ENCODE data around the gene OR6B3. TPM values are rescaled to one million over a fixed set of nuclear protein-coding genes. Genes with fewer than 3 reads are reported as not detected.

The OR6B3 gene
- total and polyA plus RNA-seq, 2 of the 8 experiments (the other 6 are each of a cell fraction or from before 2014, with no cell fraction given), result not detected

DNA sequence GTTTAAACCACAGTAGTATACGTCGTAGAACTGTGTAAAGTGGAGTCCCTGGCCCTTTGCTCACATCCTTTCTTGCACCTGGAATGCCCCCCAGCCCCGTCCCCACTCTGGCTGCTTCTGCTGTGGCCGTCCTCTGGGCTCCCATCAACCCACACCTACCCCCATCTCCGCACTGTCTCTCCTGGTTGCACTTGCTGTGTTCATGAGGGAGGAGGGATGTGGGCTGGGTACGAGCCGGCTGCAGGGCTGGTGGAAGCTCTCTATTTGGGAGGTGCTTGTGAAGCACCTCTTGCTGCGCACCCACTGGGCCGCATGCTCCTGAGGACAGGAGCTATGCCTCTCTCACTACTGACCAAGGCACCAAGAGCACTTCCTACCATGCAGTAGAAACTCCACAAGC is 5.1 kb downstream of the OR6B3 start:
- H4K91ac ChIP-seq (replicated peaks; ENCODE audit: insufficient read length, low read length), result no peak overlapping the region
- no peak overlapping the region for H2BK15ac ChIP-seq (ENCODE audit: low read length)
- WGBS, 2 experiments (ENCODE audit: extremely low coverage in 1 of 2, insufficient coverage in 1 of 2, insufficient read length in 1 of 2, insufficient replicate concordance in 2 of 2, low coverage in 1 of 2, low lambda C conversion rate in 2 of 2, missing lambda C conversion rate in 1 of 2), result 93% methylated on average over 9 of the region's 9 CpGs; no CpG with 5 or more reads in 1 of the 2 experiments
- no peak overlapping the region for H4K5ac ChIP-seq (ENCODE audit: insufficient read length, low read depth, low read length)
- H2AFZ ChIP-seq (ENCODE audit: low read length), result peak overlapping the region; percentile 67; the same call in 1 of the 2 replicates
- H3K36me3 ChIP-seq (ENCODE audit: control insufficient read depth in 2 of 4, insufficient read depth in 4 of 4, low read length in 3 of 4), result no peaks in the 10 kb centered on the region
- ChIA-PET POLR2A (ENCODE audit: partially characterized antibody) (no interaction called here), CTCF (ENCODE audit: partially characterized antibody) (interaction anchor here (0.6 kb wide), 1 partner anchor 625 kb away, joined by 4 read pairs; no protein-coding TSS in a partner anchor)
- no peaks in the 10 kb centered on the region for H3K23me2 ChIP-seq (ENCODE audit: low read depth, low read length)
- no peaks in the 10 kb centered on the region for H3K4me1 ChIP-seq (replicated peaks in 1 of 4; ENCODE audit: control insufficient read depth in 3 of 4, insufficient read depth in 4 of 4, low read length in 3 of 4)
- no peaks in the 10 kb centered on the region for H4K20me1 ChIP-seq (replicated peaks in 1 of 2; ENCODE audit: control insufficient read depth in 1 of 2, insufficient read depth in 2 of 2, low read length in 2 of 2)
- H3K79me1 ChIP-seq (ENCODE audit: low read depth, low read length), result no peaks in the 10 kb centered on the region
- no peak overlapping the region for H3K4me3 ChIP-seq (ENCODE audit: extremely low read depth in 1 of 4, insufficient read depth in 2 of 4, low read depth in 3 of 4, low read length in 4 of 4)
- H3K79me2 ChIP-seq (ENCODE audit: control insufficient read depth in 1 of 2, insufficient read depth in 2 of 2, low read length in 2 of 2), result no peaks in the 10 kb centered on the region
- H2BK120ac ChIP-seq (replicated peaks; ENCODE audit: low read depth, low read length), result no peak overlapping the region
- H2AK5ac ChIP-seq (ENCODE audit: low read depth, low read length), result no peak overlapping the region
- H3K14ac ChIP-seq (ENCODE audit: insufficient read length), result no peak overlapping the region
- H3K18ac ChIP-seq (ENCODE audit: extremely low read depth, low read length), result no peak overlapping the region
- no peak overlapping the region for H2BK5ac ChIP-seq (ENCODE audit: low read depth, low read length)
- H4K8ac ChIP-seq (ENCODE audit: extremely low read depth, insufficient read depth, low read length), result 0 out of 2 replicates have a peak overlapping the region, but pooled peaks have one; percentile 79
- peaks cover 0 to 4% of the 10 kb centered on the region in 2 experiments; a peak in 1 of 4 replicates for H3K9me3 ChIP-seq (ENCODE audit: insufficient read depth in 2 of 2, low read depth in 1 of 2, low read length in 1 of 2)
- H3K4ac ChIP-seq (replicated peaks; ENCODE audit: insufficient read length, low read depth, low read length), result no peak overlapping the region
- TF ChIP-seq RNF2 (IDR thresholded peaks at IDR 0.05; ENCODE audit: borderline replicate concordance, low read depth, low read length, missing control alignments, poor library complexity, severe bottlenecking) (no peak), SIRT6 (IDR thresholded peaks at IDR 0.05; ENCODE audit: low read length) (no peak), EGR1 (IDR thresholded peaks at IDR 0.05; ENCODE audit: borderline replicate concordance, low read depth, low read length) (no peak), POLR2AphosphoS5 (IDR thresholded peaks at IDR 0.05; ENCODE audit: low read depth, low read length) (no peak), CBX8 (IDR thresholded peaks at IDR 0.05; ENCODE audit: borderline replicate concordance, low read depth, low read length) (no peak), FOSL1 (IDR thresholded peaks at IDR 0.05; ENCODE audit: insufficient read depth, low read depth, low read length) (no peak), YY1 (IDR thresholded peaks at IDR 0.05; ENCODE audit: low read depth, low read length) (no peak), CEBPB (IDR thresholded peaks at IDR 0.05; ENCODE audit: low read depth, low read length) (no peak), POLR2A (IDR thresholded peaks at IDR 0.05; ENCODE audit: control extremely low read depth in 1 of 2, low read depth in 2 of 2, low read length in 2 of 2) (no peak), BACH1 (IDR thresholded peaks at IDR 0.05; ENCODE audit: low read length) (no peak)
- TF ChIP-seq, protein P1, sequence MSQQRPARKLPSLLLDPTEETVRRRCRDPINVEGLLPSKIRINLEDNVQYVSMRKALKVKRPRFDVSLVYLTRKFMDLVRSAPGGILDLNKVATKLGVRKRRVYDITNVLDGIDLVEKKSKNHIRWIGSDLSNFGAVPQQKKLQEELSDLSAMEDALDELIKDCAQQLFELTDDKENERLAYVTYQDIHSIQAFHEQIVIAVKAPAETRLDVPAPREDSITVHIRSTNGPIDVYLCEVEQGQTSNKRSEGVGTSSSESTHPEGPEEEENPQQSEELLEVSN (IDR thresholded peaks at IDR 0.05), result no peak
- FAIRE-seq (no peak), DNase-seq (ENCODE audit: low read depth in 1 of 2, low spot score in 2 of 2) (no peak)
- no peaks in the 10 kb centered on the region for H3K27me3 ChIP-seq (replicated peaks in 1 of 4; ENCODE audit: control insufficient read depth in 3 of 4, extremely low read depth in 1 of 4, insufficient read depth in 3 of 4, low read length in 3 of 4)
- no peak overlapping the region for H3K9ac ChIP-seq (replicated peaks in 1 of 4; ENCODE audit: extremely low read depth in 1 of 4, low read depth in 3 of 4, low read length in 3 of 4)
- no peak overlapping the region for H3K56ac ChIP-seq (replicated peaks; ENCODE audit: insufficient read length, low read depth, low read length)
- H2BK12ac ChIP-seq (ENCODE audit: low read depth, low read length), result no peak overlapping the region
- H3K4me2 ChIP-seq (ENCODE audit: insufficient read depth in 1 of 2, low read depth in 2 of 2, low read length in 2 of 2), result no peak overlapping the region
- no peak overlapping the region for H2BK20ac ChIP-seq (ENCODE audit: low read length)
- no peak overlapping the region for H3K23ac ChIP-seq (ENCODE audit: insufficient read length)
- H3K27ac ChIP-seq (ENCODE audit: low read depth, low read length), result no peak overlapping the region
